SIG-M5 (cell line): Measurements from ENCODE around the gene LRRFIP2.
"Not testable (repeated sequence)": the region's sequence is repeated elsewhere in the genome, so short reads cannot be mapped to it uniquely, and the experiment has no call there.

Experiments
- DNase-seq: peaks from one replicate; lab custom pipeline; 2025; lab: John Stamatoyannopoulos, UW

The LRRFIP2 gene

DNA sequence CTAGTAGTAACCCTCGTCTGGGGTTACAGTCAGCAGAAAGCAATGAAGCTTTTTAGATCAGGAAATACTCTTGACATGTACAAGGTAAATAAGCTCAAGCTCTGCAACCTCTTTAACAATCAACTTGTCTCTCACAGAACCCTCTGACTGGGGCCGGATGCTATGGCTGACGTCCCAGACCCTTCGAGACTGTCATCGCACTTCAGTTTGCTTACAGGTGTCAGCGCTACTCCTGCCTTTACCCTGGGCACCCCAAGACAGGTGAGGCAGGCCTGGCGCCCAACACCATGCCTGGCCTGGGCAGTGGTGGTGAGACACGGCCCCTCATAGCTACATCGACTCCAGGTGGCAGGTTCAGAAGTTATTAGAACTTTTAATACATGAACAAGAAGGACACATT lies 30.6 kb downstream of the LRRFIP2 start:
- no peak for DNase-seq

DNA sequence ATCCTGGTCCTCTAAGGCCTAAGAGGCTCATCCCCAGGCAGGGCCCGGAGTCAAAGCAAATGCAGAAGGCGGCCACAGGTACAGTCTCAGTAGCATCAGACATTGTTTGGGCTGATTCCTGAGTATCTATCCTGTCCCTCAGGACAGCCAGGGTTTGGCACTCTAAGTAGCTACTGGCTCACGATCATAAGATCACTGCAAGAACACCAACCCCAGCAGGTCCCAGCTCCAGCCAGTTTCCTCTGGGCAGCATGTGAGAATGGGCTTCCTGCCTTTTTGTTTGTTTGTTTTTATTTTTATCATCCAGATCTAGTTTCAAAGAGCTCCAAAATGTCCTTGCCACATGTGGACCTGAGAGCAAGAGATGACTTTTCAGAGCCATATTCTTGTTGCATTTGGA lies 32.7 kb downstream of the LRRFIP2 start:
- DNase-seq = no peak

DNA sequence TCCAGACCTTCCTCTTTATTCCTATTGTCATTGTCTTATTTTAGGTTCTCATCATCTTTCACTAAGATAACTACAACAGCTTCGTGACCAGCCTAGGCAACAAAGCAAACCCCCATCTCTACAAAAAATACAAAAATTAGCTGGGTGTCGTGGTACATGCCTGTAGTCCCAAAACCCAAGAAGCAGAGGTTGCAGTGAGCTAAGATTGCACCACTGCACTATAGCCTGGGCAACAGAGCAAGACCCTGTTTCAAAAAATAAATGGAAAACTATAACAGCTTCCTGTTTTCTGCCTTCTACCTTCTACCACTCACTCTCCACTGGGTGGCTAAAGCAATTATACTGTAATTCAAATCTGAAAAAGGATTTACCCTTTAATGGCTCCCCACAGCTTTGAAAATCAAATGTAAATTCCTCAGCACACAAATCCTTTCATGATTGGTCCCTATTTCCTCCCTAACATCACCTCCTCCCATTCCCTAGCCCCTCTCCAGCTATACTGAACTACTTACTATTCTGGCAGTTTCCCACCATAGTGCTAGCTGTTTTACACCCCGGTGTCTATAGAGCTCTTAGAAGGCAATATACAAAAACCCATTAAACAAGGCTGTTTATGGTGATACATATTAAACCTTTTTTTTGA lies 33.4 kb downstream of the LRRFIP2 start:
- DNase-seq = no peak

DNA sequence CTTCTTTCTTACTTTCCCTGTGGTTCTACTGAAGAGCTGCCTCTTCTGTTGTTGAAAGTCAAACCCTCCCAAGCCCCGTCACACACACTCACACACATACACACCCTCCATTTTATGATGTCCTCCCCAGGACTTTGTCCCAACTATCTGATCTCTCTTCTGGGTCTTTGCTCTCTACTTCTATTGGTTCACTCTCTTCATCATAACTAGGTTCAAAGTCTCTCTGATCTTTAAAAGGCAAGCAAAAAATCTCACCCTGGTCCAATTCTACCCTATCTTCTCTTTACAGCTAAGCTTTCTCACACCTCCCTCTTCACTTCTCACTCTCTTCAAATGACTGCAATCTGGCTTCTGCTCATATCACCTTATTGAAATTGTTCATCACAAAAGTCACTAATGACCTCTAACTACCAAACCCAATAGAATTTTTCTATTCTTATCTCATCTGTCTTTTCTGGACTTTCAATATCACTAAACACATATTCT lies 34.8 kb downstream of the LRRFIP2 start:
- no peak for DNase-seq

DNA sequence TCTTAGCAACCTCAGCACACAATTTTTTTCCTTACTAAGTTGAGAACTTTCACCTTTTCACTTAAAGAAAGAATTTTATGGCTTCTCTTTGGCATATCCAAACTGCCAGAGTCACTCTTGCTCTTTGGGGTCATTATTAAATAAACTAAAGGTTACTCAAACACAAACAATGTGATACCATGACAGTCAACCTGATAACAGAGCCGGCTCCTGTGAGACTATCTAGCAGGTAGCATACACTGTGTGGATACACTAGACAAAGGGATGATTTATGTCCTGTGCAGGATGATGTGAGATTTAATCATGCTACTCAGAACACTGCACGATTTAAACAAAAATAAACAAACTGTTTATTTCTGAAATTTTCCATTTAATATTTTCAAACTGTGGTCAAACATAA lies 35.6 kb downstream of the LRRFIP2 start:
- DNase-seq = no peak

DNA sequence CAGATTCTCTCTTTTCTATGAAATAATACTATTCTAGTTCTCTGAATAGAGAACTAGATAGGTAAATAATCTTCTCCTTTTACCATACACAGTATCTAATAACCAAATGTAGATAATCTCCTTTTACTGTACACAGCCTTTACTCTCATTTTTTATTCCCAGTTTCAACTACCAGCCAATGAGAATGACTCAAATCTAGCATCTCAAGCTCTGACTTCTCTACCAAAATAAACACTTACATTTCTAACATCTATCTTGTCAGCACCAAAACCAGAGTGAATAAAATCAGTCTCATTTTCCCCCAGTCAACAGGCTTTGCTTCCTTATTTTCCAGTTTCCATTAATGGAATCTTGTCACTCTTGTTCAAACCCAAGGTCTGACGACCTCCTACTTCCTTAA lies 36.9 kb downstream of the LRRFIP2 start:
- no peak for DNase-seq

DNA sequence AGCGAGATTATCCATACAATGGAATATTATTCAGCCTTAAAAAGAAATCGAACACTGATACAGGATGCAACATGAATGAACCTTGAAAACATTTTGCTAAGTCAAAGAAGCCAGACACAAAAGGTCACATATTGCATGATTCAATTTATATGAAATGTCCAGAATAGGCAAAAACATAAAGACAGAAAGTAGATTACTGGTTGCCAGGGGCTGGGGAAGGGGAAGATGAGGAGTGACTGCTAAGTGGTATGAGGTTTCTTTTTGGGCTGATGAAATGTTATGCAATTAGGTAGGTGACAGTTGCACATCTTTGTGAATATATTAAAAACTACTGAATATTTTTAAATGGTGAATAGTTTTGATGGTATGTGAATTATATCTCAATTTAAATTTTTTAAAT lies 38.3 kb downstream of the LRRFIP2 start:
- no peak for DNase-seq

DNA sequence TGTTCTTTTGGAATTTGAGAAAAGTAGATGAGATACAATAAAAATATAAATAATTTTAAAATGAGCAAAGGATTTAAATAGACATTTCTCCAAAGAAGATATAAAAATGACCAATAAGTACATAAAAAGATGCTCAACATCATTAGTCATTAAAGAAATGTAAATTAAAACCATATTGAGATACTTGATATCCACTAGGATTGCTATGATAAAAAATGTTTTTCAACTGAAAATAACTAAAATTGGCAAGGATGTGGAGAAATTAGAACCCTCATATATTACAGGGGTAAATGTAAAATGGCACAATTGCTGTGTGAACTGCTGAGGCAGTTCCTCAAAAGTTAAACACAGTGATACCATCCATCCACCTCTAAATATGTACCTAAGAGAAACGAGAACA lies 38.8 kb downstream of the LRRFIP2 start:
- DNase-seq = no peak

DNA sequence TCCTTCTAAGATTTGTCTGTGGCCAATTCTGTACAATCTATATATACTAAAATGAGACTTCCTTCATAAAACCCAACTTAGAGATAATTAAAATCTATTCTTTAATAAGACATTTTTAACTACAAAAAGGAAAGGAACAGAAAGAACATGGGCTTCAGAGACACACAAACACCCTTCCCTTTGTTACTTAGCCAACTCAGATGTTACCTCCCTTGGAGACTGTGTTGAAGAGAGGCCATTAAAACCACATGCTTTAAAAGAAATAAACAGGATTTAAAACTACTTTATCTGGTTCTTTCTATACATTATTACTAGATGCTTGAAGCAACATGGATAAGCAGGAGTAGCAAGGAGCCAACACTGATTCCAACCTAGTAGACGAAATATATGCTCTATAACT lies 42.0 kb downstream of the LRRFIP2 start:
- no peak for DNase-seq

DNA sequence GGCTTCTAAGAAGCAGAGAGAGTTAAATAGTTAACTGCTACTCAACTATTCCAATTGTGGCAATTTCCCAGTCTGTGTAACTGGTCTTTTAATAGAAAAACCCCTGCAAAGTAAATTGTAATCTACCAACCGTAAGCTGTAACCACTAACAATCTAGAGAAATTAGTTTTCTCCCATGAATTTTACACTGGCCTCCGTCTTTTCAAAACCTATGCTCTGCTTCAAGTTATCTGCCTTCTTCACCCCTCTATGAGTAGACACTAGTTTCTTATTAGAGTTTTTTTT lies 42.6 kb downstream of the LRRFIP2 start:
- no peak for DNase-seq

DNA sequence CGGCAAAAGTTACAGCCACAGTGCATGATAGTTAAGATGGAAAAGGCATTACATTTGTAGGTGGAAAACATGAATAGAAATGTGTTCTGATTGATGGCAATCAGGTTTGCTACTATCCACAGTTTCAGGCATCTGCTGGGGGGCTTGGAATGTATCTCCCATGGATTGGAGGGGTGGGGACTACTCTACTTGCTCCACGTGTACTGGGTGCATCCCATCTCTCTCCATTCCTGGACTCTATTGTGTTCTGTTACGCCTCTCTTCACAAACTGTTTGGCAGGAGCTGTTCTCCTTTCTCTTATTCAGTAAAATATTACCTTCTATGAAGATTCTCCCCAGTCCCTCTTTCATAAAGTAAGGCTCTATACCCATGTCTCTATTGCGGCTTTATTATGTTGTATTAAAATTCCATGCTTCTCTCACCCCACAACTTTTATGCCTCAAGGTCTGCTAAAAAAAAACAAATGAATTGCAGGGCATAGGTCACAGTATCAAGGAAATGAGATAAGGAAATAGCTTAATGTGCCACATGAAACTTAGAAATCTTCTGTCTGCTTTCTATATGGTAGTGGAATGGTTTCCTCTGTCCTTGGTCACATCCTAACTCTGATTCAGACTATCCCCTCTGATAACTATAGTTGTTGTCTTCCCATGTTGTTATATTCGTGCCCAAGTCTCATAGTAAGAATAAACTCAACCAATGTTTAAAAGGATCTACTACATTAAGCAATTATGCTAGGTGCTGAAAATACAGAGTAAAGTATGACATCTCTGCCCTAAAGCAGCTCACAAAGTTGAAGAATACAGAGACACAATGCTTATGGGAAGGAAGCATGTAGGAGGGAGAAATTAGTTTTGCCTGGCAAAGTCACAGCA lies 43.2 kb downstream of the LRRFIP2 start:
- no peak for DNase-seq

DNA sequence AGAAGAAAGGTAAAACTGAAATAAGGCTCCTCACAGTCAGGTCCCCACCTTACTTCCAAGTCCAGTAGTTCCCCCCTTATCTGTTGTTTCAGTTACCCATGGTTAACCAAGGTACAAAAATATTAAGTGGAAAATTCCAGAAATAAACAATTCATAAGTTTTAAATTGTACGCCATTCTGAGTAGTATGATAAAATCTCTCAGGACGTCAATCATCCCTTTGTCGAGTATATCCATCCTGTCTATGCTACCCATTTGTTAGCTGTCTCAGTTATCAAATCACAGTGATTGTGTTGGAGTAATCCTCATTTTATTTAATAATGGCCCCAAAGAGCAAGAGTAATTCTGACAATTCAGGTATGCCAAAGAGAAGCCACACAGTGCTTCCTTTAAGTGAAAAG lies 43.9 kb downstream of the LRRFIP2 start:
- no peak for DNase-seq

DNA sequence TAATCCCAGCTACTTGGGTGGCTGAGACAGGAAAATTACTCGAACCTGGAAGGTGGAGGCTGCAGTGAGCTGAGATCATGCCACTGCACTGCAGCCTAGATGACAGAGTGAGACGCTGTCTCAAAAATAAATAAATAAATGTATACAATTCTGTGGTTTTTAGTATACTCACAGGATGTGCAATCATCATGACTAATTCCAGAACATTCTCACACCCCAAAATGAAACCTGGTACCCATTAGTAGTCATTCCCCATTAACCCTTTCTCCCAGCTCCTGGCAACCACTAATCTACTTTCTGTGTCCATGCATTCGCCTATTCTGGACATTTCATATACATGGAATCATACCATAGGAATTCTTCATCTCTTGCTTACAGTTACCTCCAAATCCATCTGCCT lies 44.5 kb downstream of the LRRFIP2 start:
- DNase-seq = no peak

DNA sequence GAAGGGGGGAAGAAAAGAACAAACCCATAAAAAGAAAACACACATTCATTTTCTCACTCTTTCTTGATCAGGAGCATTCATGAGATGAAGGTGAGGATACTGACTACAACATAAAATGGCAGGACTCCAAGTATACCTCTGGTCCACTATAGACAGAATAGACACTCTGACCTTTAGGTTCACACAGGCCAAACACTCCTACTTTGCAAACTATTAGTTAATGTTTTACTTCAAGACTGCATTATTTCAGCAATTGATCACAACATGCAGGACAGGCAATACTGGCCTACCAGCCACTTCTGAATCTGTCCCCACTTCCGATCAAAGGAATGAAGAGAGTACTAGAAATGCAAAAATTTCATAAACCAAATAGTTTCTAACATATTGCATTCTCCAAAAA lies 47.0 kb downstream of the LRRFIP2 start:
- no peak for DNase-seq

DNA sequence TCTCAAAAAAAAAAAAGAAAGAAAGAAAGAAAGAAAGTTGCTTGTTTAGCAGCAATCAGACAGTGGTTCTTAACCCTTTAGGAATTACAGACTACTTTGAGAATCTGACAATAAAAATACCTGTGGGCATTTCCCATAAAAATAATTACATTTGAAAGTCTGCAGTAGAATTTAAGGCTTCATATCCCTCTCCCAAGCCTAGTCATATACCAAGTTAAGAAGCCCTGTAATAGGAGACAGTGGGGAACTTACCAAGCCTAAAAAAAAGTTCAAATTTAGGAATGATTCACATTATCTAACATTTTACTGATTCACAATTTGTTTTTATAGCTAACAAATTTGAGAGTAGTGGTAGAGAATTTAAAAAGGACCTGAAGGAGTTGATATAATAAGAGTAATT lies 47.5 kb downstream of the LRRFIP2 start:
- DNase-seq = no peak

DNA sequence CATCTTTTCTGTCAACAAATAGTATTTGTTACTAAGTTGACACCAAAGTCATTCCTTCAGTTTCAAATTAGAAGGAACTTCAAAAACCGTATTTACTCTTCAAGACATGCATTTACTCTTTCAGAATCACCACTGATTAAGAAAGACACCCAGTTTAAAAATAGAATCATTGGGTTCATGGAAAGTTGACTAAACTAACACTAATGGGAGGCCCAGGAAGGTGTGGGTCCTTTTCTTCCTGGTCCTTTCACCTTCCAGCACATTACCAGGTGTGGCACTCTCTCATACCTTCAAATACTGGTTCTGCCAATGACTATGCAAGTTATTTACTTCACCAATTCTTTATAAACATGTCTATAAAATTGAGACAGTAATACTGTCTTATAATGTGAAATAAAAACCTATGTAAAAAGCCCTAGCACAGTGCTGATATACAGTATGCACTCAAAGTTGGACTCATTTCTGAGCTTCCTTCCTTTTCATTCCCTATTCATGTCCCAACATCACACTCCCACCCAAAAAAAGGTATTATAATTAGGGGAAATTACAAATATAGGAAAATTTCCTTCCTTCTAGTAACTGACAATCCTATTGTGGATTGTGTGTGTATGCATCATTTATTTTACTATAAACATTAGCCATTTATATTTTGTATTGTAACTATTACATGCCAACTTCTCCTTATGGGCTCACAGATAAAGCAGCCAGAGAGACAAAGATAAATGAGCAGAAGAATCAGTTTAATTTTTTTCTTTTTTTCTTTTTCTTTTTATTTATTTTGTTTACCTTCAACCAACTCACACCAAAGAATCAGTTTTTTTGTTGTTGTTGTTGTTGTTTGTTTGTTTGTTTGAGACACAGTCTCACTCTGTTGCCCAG lies 48.9 kb downstream of the LRRFIP2 start:
- no peak for DNase-seq

DNA sequence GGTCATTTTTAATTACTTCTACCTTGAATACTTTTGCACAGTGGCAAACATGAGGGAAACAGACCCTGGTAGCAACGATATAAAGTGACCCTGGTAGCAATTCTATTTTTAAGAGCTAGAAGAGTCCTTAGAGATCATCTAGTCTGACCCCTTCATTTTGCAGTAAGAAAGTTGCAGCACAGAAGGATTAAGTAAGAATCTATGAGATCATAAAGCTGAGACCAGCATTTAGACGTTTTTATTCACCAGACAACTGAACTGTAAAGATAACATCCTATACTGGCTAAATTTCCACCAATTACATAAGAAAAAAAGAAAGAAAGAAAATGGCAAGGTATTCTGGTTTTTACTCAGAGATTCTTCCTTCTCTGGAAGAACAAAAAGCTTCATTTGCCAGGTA lies 49.9 kb downstream of the LRRFIP2 start:
- DNase-seq = no peak

DNA sequence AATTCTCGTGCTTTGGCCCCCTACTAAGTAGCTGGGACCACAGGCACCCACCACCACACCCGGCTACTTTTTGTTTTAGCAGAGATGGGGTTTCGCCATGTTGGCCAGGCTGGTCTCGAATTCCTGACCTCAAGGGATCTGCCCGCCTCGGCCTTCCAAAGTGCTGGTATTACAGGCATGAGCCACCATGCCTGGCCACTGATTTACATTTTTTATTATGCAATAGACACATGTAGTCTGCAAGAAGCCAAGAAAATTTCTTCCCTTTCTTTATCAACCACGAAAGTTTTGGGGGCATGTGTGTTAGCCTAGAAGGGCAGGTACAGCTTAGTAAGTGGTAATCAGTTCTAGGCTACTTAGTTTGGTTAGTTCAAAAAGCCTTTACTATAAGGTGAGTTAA lies 51.1 kb downstream of the LRRFIP2 start:
- DNase-seq = no peak

DNA sequence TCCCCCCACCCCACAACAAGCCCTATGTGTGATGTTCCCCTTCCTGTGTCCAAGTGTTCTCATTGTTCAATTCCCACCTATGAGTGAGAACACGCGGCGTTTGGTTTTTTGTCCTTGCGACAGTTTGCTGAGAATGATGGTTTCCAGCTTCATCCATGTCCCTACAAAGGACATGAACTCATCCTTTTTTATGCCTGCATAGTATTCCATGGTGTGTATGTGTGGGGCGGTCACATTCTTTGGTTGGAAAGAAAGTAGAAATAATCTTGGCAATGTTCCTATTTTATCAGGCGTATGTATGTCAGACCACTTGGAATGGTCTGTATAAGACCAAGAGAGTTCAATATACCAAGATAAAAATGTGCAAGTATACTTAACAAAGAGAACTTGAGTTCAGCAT lies 52.3 kb downstream of the LRRFIP2 start:
- not testable (repeated sequence) for DNase-seq

DNA sequence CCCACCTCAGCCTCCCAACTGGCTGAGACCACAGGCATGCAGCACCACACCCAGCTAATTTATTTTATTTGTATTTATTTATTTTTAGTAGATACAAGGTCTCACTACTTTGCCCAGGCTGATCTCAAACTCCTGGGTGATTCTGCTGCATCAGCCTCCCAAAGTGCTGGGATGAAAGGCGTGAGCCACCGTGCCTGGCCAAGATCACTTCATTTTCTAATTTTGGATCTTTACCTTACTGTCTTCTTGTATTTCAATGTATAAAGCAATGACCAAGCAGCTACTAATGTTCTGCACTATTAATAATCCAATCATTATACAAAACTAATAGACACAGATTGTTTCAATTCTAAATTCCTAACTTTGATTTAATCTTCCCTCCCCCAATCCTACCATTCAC lies 56.2 kb downstream of the LRRFIP2 start:
- no peak for DNase-seq

DNA sequence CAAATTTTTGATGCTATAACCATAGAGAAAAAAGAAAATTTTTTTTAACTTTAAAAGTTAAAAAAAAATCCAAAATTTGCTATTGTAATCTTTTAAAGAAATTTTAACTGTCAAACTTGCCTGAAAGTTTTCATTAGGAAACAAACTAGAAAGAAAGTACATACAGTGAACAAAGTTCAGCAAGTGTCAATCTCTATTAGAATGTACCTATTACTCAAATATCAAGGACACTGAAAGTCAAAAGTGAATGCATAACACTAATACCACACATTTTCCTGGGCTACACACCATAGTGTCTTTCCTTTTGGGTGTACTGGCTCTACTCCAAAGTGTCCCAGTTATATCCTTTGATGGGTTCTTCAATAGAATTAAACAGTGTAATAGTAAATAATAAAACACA lies 56.8 kb downstream of the LRRFIP2 start:
- DNase-seq = no peak

DNA sequence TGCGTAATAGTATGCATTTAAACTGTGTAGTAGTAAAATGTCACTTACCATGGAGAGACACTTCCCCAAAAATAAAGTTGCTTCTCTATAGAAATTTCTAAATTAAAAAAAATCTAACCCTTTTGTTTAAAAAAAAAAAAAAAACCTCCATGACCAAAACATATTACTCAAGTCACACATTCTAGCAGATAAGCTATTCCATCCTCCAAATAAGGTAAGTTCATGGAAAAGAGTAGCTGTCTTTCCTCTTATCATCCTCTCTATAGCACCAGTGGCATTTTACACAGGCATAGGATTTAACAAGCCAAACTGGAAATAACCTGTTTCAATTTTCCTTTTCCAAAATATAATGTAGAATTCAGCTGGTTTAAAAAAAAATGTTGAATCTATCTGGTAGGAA lies 57.4 kb downstream of the LRRFIP2 start:
- DNase-seq = no peak

DNA sequence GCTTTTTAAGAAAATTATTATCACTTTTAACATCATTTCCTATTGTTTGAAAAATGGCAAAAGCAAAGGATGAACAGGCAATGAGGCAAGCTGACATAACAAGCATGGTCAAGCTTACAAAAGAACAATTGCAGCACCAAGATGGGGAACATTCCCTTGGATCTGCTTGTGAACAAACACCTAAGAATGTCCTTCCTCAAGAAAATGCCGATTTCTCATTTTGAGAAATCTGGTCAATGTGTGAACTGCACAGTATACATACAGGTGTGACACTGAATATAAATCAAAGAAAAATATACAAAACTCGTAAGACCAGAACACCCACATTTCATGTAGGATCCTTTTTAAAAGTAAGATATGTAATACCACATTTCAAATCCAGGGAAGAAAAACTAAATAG lies 58.9 kb downstream of the LRRFIP2 start:
- DNase-seq = no peak
